Mesenchymal stem cell (in vitro differentiated cells and primary cell): ENCODE data around the gene CHN2.

Experiments
- DNase-seq: peaks from one replicate; pipeline ENCODE4 v3.0.0-alpha.2; 2013
- H2AFZ ChIP-seq: one replicate; pipeline ENCODE4 v1.6.1; 2013; ENCODE audit warnings: low read depth, mild to moderate bottlenecking, control low read depth, inconsistent platforms, low read length, moderate library complexity
- H2AK5ac ChIP-seq: 2 replicates; pipeline ENCODE4 v1.6.1; 2013; ENCODE audit warnings: low read length, moderate library complexity, mild to moderate bottlenecking, inconsistent platforms; ENCODE audit not compliant: severe bottlenecking
- H2BK120ac ChIP-seq: one replicate; pipeline ENCODE4 v1.6.1; 2013; ENCODE audit warnings: low read depth, mild to moderate bottlenecking, inconsistent platforms, low read length, moderate library complexity
- H2BK12ac ChIP-seq, 2 experiments: one replicate each; pipeline ENCODE4 v1.6.1; 2013; ENCODE audit warnings: inconsistent platforms in 2 of 2, low read length in 2 of 2, mild to moderate bottlenecking in 2 of 2, moderate library complexity in 2 of 2, control low read depth in 1 of 2
- H2BK15ac ChIP-seq: one replicate; pipeline ENCODE4 v1.6.1; 2013; ENCODE audit warnings: mild to moderate bottlenecking, low read depth, inconsistent platforms; ENCODE audit not compliant: poor library complexity, severe bottlenecking
- H2BK5ac ChIP-seq: 2 replicates; pipeline ENCODE4 v1.6.1; 2013; ENCODE audit warnings: low read depth, mild to moderate bottlenecking, low read length, control low read depth, inconsistent platforms; ENCODE audit not compliant: poor library complexity, severe bottlenecking
- H3K14ac ChIP-seq, 2 experiments: one replicate each; pipeline ENCODE4 v1.6.1; 2013; ENCODE audit warnings: inconsistent platforms in 2 of 2, low read length in 2 of 2, control low read depth in 1 of 2, mild to moderate bottlenecking in 1 of 2, moderate library complexity in 1 of 2
- H3K18ac ChIP-seq, 2 experiments: one replicate each; pipeline ENCODE4 v1.6.1; 2013; ENCODE audit warnings: inconsistent platforms in 2 of 2, low read length in 2 of 2, control low read depth in 1 of 2, low read depth in 1 of 2, mild to moderate bottlenecking in 1 of 2
- H3K23ac ChIP-seq, 2 experiments: one replicate each; pipeline ENCODE4 v1.6.1; 2013; ENCODE audit warnings: inconsistent platforms in 2 of 2, low read length in 2 of 2, mild to moderate bottlenecking in 2 of 2, moderate library complexity in 2 of 2, control low read depth in 1 of 2
- H3K27ac ChIP-seq: 2 replicates; pipeline ENCODE4 v1.5.1; 2013; ENCODE audit warnings: mild to moderate bottlenecking, moderate library complexity, low read length, control low read depth, inconsistent platforms; ENCODE audit not compliant: poor library complexity, severe bottlenecking
- H3K27me3 ChIP-seq, 2 experiments: 2 replicates each; pipeline versions ENCODE4 v1.6.1 to v1.7.0; 2013; ENCODE audit warnings: low read length in 2 of 2, mild to moderate bottlenecking in 2 of 2, moderate library complexity in 2 of 2, control low read depth in 1 of 2, inconsistent platforms in 1 of 2; ENCODE audit not compliant: control insufficient read depth in 1 of 2, insufficient read depth in 1 of 2
- H3K36me3 ChIP-seq, 2 experiments: 2 replicates each; pipeline versions ENCODE4 v1.6.1 to v1.7.0; 2013; ENCODE audit warnings: low read length in 2 of 2, control low read depth in 1 of 2, inconsistent platforms in 1 of 2, low read depth in 1 of 2, mild to moderate bottlenecking in 1 of 2; ENCODE audit not compliant: insufficient read depth in 2 of 2, control insufficient read depth in 1 of 2
- H3K4ac ChIP-seq, 2 experiments: one replicate each; pipeline ENCODE4 v1.6.1; 2013; ENCODE audit warnings: inconsistent platforms in 2 of 2, low read length in 2 of 2, mild to moderate bottlenecking in 2 of 2, moderate library complexity in 2 of 2, control low read depth in 1 of 2, low read depth in 1 of 2
- H3K4me1 ChIP-seq: 2 replicates; pipeline ENCODE4 v1.6.1; 2013; ENCODE audit warnings: low read depth, low read length, control low read depth; ENCODE audit not compliant: control insufficient read depth, insufficient read depth
- H3K4me2 ChIP-seq: 2 replicates; pipeline ENCODE4 v1.6.1; 2013; ENCODE audit warnings: low read length, mild to moderate bottlenecking, inconsistent platforms; ENCODE audit not compliant: poor library complexity, severe bottlenecking
- H3K4me3 ChIP-seq, 2 experiments: 2 replicates each; pipeline versions ENCODE4 v1.5.1 to v1.7.0; 2013; ENCODE audit warnings: low read length in 2 of 2, mild to moderate bottlenecking in 2 of 2, control low read depth in 1 of 2, low read depth in 1 of 2; ENCODE audit not compliant: insufficient read depth in 1 of 2
- H3K79me1 ChIP-seq: replicated peaks from 2 replicates; pipeline ENCODE4 v1.6.1; 2013; ENCODE audit warnings: mild to moderate bottlenecking, control low read depth, low read length, inconsistent platforms; ENCODE audit not compliant: poor library complexity, severe bottlenecking
- H3K9ac ChIP-seq: 2 replicates; pipeline ENCODE4 v1.7.0; 2013; ENCODE audit warnings: mild to moderate bottlenecking, low read length, moderate library complexity
- H3K9me3 ChIP-seq: 2 replicates; pipeline ENCODE4 v1.7.0; 2013; ENCODE audit warnings: mild to moderate bottlenecking, low read length; ENCODE audit not compliant: control insufficient read depth
- H4K8ac ChIP-seq: one replicate; pipeline ENCODE4 v1.6.1; 2013; ENCODE audit warnings: inconsistent platforms, mild to moderate bottlenecking, low read length, moderate library complexity
- H4K91ac ChIP-seq: one replicate; pipeline ENCODE4 v1.6.1; 2013; ENCODE audit warnings: mild to moderate bottlenecking, low read length, inconsistent platforms
- WGBS: methylation state at CpG from one replicate; pipeline ENCODE4 v1.1.7; 2013; ENCODE audit warnings: mixed read lengths; 5-methylcytosine and 5-hydroxymethylcytosine counted together

The CHN2 gene

DNA sequence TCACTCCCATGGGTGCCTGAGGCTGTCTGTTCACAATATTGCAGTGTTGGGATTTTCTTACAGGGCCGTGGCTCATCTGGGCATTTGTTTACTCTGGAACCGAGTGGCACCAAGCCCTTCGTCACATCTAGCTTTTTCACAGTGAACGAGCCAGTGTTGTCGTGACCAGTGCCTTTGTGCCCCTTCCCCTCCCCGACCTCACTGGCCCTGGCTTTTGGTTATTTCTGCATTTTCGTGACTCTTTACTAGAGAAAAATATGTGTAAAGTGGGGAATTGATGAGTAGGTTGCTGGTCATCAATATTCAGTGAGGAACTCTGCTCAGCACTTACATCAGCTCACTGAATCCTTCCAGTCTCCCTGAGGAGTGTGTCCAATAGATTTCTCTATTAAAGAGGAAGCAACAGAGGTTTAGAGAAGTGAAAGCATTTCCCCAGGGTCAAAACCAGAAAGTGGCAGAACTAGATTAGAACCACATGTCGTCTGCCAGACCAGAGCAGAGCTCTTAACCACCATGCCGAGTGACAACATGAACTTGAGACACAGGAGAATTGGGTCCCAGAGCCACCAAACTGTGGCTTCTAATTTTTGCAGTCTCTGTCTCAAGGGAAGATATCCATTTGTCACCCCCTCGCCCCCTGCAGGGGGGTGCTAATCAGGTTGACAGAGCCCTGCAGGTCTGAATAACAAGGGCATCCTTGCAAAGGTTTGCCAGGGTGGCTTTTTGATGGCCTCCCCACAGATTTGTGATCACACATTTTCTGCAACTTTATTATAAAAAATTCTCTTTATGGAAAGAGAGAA is 125.3 kb downstream of the CHN2 start:
- H3K27me3 ChIP-seq: peaks cover 8 to 14% of the 10 kb centered on the region in 2 experiments
- H3K27ac ChIP-seq: no peak overlapping the region
- H3K4me1 ChIP-seq: no peaks in the 10 kb centered on the region
- no peak overlapping the region for H4K91ac ChIP-seq
- H2AK5ac ChIP-seq: no peak overlapping the region
- H3K9ac ChIP-seq: no peak overlapping the region
- no peaks in the 10 kb centered on the region for H3K36me3 ChIP-seq
- H3K23ac ChIP-seq: no peak overlapping the region
- no peaks in the 10 kb centered on the region for H3K9me3 ChIP-seq
- no peak overlapping the region for H3K4me2 ChIP-seq
- H4K8ac ChIP-seq: no peak overlapping the region
- no peak overlapping the region for H2BK12ac ChIP-seq
- H3K14ac ChIP-seq: no peak overlapping the region
- H3K4me3 ChIP-seq: no peak overlapping the region
- H2AFZ ChIP-seq: no peak overlapping the region
- no peak overlapping the region for H2BK5ac ChIP-seq
- WGBS: 62% methylated on average over 8 of the region's 10 CpGs
- H3K79me1 ChIP-seq: no peaks in the 10 kb centered on the region
- no peak overlapping the region for H3K4ac ChIP-seq
- H3K18ac ChIP-seq: no peak overlapping the region
- no peak overlapping the region for H2BK120ac ChIP-seq
- no peak overlapping the region for H2BK15ac ChIP-seq
- DNase-seq: no peak

DNA sequence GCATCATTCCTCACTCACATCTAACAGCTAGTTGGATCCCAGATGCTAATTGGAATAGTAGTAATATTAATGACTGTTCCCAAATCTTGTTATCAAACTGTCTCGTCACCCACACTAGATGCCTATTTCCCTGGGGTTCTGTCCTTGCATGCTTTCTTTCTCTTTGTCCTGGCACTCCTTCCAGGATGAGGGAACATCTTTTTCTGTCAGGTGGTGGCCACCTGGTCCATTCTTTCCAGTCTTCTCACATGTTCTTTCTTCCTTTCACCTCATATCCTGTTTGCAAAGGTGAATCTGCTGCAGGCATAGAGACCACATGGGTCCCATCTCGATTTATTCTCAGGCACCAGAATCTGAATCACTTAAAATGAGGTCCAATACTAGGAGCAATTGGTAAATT is 126.0 kb downstream of the CHN2 start:
- H3K79me1 ChIP-seq: no peaks in the 10 kb centered on the region
- WGBS: 83% methylated on average over 2 of the region's 2 CpGs
- H2BK12ac ChIP-seq: no peak overlapping the region

GRCh38 chr7:29322023-29322712 is 127.6 kb downstream of the CHN2 start:
- Histone ChIP-seq H4K91ac (no peak overlapping the region), H3K36me3 (no peaks in the 10 kb centered on the region), H3K18ac (no peak overlapping the region), H3K4me2 (no peak overlapping the region), H2BK15ac (no peak overlapping the region), H3K4me3 (no peak overlapping the region), H3K4ac (no peak overlapping the region), H4K8ac (no peak overlapping the region), H3K9ac (no peak overlapping the region), H3K79me1 (no peaks in the 10 kb centered on the region), H2BK120ac (no peak overlapping the region), H3K23ac (no peak overlapping the region), H2BK12ac (no peak overlapping the region), H2AFZ (no peak overlapping the region), H3K9me3 (no peaks in the 10 kb centered on the region), H2BK5ac (no peak overlapping the region), H3K4me1 (no peaks in the 10 kb centered on the region), H3K27me3 (peaks cover 6 to 8% of the 10 kb centered on the region in 2 experiments), H2AK5ac (no peak overlapping the region), H3K14ac (no peak overlapping the region), H3K27ac (no peak overlapping the region)
- 40% methylated on average over 3 of the region's 3 CpGs for WGBS
- DNase-seq: no peak

More for the DNA sequence above, 126.0 kb downstream of the CHN2 start:
- Histone ChIP-seq H4K91ac (no peak overlapping the region), H3K4me1 (no peaks in the 10 kb centered on the region), H3K23ac (no peak overlapping the region), H2AFZ (no peak overlapping the region), H3K27ac (no peak overlapping the region), H3K4ac (no peak overlapping the region), H3K27me3 (peaks cover 8 to 10% of the 10 kb centered on the region in 2 experiments), H3K9ac (no peak overlapping the region), H3K36me3 (no peaks in the 10 kb centered on the region), H2BK5ac (no peak overlapping the region), H3K9me3 (no peaks in the 10 kb centered on the region), H4K8ac (no peak overlapping the region), H3K4me3 (no peak overlapping the region), H3K14ac (no peak overlapping the region), H3K4me2 (no peak overlapping the region), H2BK15ac (no peak overlapping the region), H2BK120ac (no peak overlapping the region), H3K18ac (no peak overlapping the region), H2AK5ac (no peak overlapping the region)
- no peak for DNase-seq

DNA sequence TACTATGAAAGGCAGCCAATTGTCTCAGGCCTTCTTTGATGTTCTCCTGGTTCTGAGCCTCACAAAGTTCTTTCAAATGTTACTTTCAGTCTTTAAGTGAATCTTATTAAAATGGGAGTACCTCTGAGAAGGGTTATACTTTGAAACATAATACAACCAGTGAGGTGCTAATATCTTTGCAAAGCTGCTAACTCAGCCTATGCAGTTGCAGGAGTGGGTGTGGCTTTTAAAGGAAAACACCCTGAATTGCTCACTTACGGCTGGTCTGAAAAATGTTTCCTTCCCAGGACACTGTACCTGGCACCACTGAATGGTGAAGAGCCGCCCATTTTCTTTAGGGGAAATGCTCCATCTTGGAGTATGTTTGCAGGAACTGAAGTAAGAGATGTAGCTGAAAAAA is 130.9 kb downstream of the CHN2 start:
- WGBS: 91% methylated on average over 2 of the region's 2 CpGs
- H3K4ac ChIP-seq: no peak overlapping the region
- H3K36me3 ChIP-seq: no peaks in the 10 kb centered on the region
- no peak for DNase-seq
- H2BK120ac ChIP-seq: no peak overlapping the region
- H3K9me3 ChIP-seq: no peaks in the 10 kb centered on the region
- H2AFZ ChIP-seq: no peak overlapping the region
- no peaks in the 10 kb centered on the region for H3K79me1 ChIP-seq
- no peak overlapping the region for H3K4me2 ChIP-seq
- no peak overlapping the region for H3K23ac ChIP-seq
- no peak overlapping the region for H3K18ac ChIP-seq
- no peak overlapping the region for H3K9ac ChIP-seq
- H2BK15ac ChIP-seq: no peak overlapping the region
- H4K8ac ChIP-seq: no peak overlapping the region
- H2BK12ac ChIP-seq: no peak overlapping the region
- no peak overlapping the region for H2BK5ac ChIP-seq
- H3K14ac ChIP-seq: no peak overlapping the region
- H3K4me1 ChIP-seq: no peaks in the 10 kb centered on the region
- no peak overlapping the region for H2AK5ac ChIP-seq
- no peak overlapping the region for H4K91ac ChIP-seq
- H3K27me3 ChIP-seq: peaks cover 0 to 6% of the 10 kb centered on the region in 2 experiments
- H3K4me3 ChIP-seq: no peak overlapping the region
- no peak overlapping the region for H3K27ac ChIP-seq
